GM19395 (cell line): ENCODE data around the gene CCDC170.

ENCODE experiments used
- ATAC-seq: cut with Tn5 transposase; IDR thresholded peaks from one replicate; pipeline ENCODE4 v1.9.1; 2021; ENCODE audit warnings: mild to moderate bottlenecking, moderate library complexity; ENCODE audit not compliant: unreplicated experiment

The CCDC170 gene

GRCh38 chr6:151651639-151652038 lies 157.8 kb downstream of the CCDC170 start:
- ATAC-seq = no peak

GRCh38 chr6:151652325-151652724 lies 158.5 kb downstream of the CCDC170 start:
- no peak for ATAC-seq

- ATAC-seq = no peak
Measured at GRCh38 chr6:151655099-151655498, 161.3 kb downstream of the CCDC170 start.

GRCh38 chr6:151656392-151656791 lies 162.6 kb downstream of the CCDC170 start:
- no peak for ATAC-seq

GRCh38 chr6:151658091-151658490 lies 164.3 kb downstream of the CCDC170 start:
- no peak for ATAC-seq

- ATAC-seq = no peak
Measured at GRCh38 chr6:151659212-151659611, 165.4 kb downstream of the CCDC170 start.

GRCh38 chr6:151661509-151661908 lies 167.7 kb downstream of the CCDC170 start:
- no peak for ATAC-seq

- ATAC-seq = no peak
Measured at GRCh38 chr6:151661928-151662327, 168.1 kb downstream of the CCDC170 start.

- ATAC-seq = no peak
Measured at GRCh38 chr6:151663559-151663958, 169.7 kb downstream of the CCDC170 start.

GRCh38 chr6:151664390-151664789 lies 170.6 kb downstream of the CCDC170 start:
- no peak for ATAC-seq

GRCh38 chr6:151665329-151665728 lies 171.5 kb downstream of the CCDC170 start:
- ATAC-seq = no peak

- ATAC-seq = no peak
Measured at GRCh38 chr6:151666526-151666925, 172.7 kb downstream of the CCDC170 start.

- no peak for ATAC-seq
Measured at GRCh38 chr6:151669208-151669560, 175.4 kb downstream of the CCDC170 start.

GRCh38 chr6:151670116-151670515 lies 176.3 kb downstream of the CCDC170 start:
- ATAC-seq = no peak
